Activated naive CD4-positive, alpha-beta T cell (primary cell): ENCODE data around the gene MYO16.
"Not testable (repeated sequence)": the region's sequence is repeated elsewhere in the genome, so short reads cannot be mapped to it uniquely, and the experiment has no call there.

Experiments used
- DNase-seq, 4 experiments: peaks; one replicate each; lab custom pipeline; 2025; lab: John Stamatoyannopoulos, UW

MYO16 gene

GRCh38 chr13:109199280-109199679, 569.9 kb downstream of the MYO16 start:
- DNase-seq: no peak

- DNase-seq: no peak
Measured at GRCh38 chr13:109200556-109200955, 571.1 kb downstream of the MYO16 start.

- DNase-seq: no peak
Measured at GRCh38 chr13:109203587-109203986, 574.2 kb downstream of the MYO16 start.

- no peak for DNase-seq
Measured at GRCh38 chr13:109204252-109204651, 574.8 kb downstream of the MYO16 start.

GRCh38 chr13:109204657-109205056, 575.2 kb downstream of the MYO16 start:
- DNase-seq: no peak

- no peak for DNase-seq
Measured at GRCh38 chr13:109205315-109205714, 575.9 kb downstream of the MYO16 start.

GRCh38 chr13:109206616-109207015, 577.2 kb downstream of the MYO16 start:
- DNase-seq: no peak

GRCh38 chr13:109207622-109208021, 578.2 kb downstream of the MYO16 start:
- DNase-seq: no peak

GRCh38 chr13:109208522-109208921, 579.1 kb downstream of the MYO16 start:
- no peak for DNase-seq

GRCh38 chr13:109209526-109209925, 580.1 kb downstream of the MYO16 start:
- no peak for DNase-seq

- DNase-seq: no peak
Measured at GRCh38 chr13:109211616-109212015, 582.2 kb downstream of the MYO16 start.

GRCh38 chr13:109212650-109213049, 583.2 kb downstream of the MYO16 start:
- no peak for DNase-seq

- no peak for DNase-seq
Measured at GRCh38 chr13:109213714-109214113, 584.3 kb downstream of the MYO16 start.

GRCh38 chr13:109214393-109214792, 585.0 kb downstream of the MYO16 start:
- DNase-seq: no peak

GRCh38 chr13:109215377-109215776, 586.0 kb downstream of the MYO16 start:
- no peak for DNase-seq

- not testable (repeated sequence) for DNase-seq
Measured at GRCh38 chr13:109217510-109217909, 588.1 kb downstream of the MYO16 start.

- DNase-seq: no peak
Measured at GRCh38 chr13:109220631-109221030, 591.2 kb downstream of the MYO16 start.

GRCh38 chr13:109224033-109224432, 594.6 kb downstream of the MYO16 start:
- no peak for DNase-seq

- DNase-seq: no peak
Measured at GRCh38 chr13:109226631-109227030, 597.2 kb downstream of the MYO16 start.

GRCh38 chr13:109227344-109227940, 598.0 kb downstream of the MYO16 start:
- no peak for DNase-seq

GRCh38 chr13:109228211-109228610, 598.8 kb downstream of the MYO16 start:
- DNase-seq: no peak

GRCh38 chr13:109231888-109232287, 602.5 kb downstream of the MYO16 start:
- no peak for DNase-seq

- DNase-seq: no peak
Measured at GRCh38 chr13:109233293-109233692, 603.9 kb downstream of the MYO16 start.

GRCh38 chr13:109235901-109236300, 606.5 kb downstream of the MYO16 start:
- no peak for DNase-seq

GRCh38 chr13:109241160-109241559, 611.7 kb downstream of the MYO16 start:
- no peak for DNase-seq
